DND-41 (cell line): ENCODE measurements around the gene LPCAT1.

Experiments used
- EZH2 ChIP-seq: IDR thresholded peaks from 3 replicates; pipeline ENCODE4 v1.6.1; 2012; ENCODE audit warnings: borderline replicate concordance, low read depth, mild to moderate bottlenecking, moderate library complexity, low read length, inconsistent platforms; ENCODE audit not compliant: severe bottlenecking
- TF ChIP-seq, protein P1 (sequence below): IDR thresholded peaks from 2 replicates; pipeline ENCODE4 v1.5.1; 2012; ENCODE audit warnings: borderline replicate concordance, low read length, moderate library complexity, mild to moderate bottlenecking; ENCODE audit not compliant: poor library complexity, severe bottlenecking; ENCODE audit errors: extremely low read depth

DNA sequence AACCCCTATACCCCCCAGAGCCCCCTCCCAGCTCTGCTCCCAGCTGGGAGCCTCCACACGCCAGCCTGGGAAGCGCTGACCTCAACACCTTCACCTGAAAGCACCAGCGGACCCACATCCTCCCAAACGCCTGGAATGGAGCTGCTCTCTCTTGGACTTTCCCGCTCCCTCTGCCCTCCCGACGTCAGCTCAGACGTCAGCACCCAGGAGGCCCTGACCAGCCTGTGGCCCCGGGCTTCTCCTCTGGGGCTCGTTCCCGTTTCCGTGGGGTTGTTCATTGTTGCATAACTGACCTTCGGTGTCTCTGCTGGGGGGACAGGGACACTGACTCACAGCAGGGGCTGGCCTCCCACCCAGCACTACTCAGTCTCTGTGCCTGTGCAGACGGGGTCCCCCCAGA lies 43.5 kb downstream of the LPCAT1 start:
- TF ChIP-seq, protein P1, sequence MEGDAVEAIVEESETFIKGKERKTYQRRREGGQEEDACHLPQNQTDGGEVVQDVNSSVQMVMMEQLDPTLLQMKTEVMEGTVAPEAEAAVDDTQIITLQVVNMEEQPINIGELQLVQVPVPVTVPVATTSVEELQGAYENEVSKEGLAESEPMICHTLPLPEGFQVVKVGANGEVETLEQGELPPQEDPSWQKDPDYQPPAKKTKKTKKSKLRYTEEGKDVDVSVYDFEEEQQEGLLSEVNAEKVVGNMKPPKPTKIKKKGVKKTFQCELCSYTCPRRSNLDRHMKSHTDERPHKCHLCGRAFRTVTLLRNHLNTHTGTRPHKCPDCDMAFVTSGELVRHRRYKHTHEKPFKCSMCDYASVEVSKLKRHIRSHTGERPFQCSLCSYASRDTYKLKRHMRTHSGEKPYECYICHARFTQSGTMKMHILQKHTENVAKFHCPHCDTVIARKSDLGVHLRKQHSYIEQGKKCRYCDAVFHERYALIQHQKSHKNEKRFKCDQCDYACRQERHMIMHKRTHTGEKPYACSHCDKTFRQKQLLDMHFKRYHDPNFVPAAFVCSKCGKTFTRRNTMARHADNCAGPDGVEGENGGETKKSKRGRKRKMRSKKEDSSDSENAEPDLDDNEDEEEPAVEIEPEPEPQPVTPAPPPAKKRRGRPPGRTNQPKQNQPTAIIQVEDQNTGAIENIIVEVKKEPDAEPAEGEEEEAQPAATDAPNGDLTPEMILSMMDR, result no peak
- no peak for TF ChIP-seq EZH2
